Gastrocnemius medialis (tissue), 4 donors: ENCODE measurements around the gene SPOPL.

Source experiments
- CTCF ChIP-seq, 5 experiments: fragments of 450-650 bp in 3 of 5; fragments of 200-600 bp in 2 of 5; sonication (generic) in 2 of 5; IDR thresholded peaks in 4 of 5; conservative IDR thresholded peaks in 1 of 5; 1 replicate in 4 of 5; 2 replicates in 1 of 5; pipeline ENCODE4 v1.5.1; 2016 to 2019; ENCODE audit warnings: antibody characterized with exemption in 5 of 5, mild to moderate bottlenecking in 3 of 5, moderate library complexity in 3 of 5
- POLR2A ChIP-seq, 2 donors: fragments of 450-650 bp; IDR thresholded peaks; one replicate each; pipeline ENCODE4 v1.6.1; 2017; ENCODE audit warnings: antibody characterized with exemption in 2 of 2, mild to moderate bottlenecking in 2 of 2, moderate library complexity in 2 of 2

DNA sequence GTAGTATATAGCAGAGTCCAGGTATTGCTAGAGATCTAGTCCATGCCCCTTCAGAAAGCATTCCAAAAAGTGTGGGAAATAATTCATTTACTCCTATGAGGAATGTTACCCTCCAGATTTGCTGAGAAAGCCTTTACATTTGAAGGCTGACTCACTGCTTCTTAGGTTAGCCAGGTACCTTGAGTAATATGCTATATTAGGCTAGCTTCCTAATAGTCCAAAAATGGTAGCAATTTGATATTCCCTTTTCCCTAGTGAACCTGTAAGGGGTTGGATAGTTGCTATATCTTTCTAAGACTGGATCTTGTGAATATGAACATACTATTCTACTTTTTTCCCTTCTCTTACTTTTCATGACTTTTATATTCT, 63.6 kb downstream of the SPOPL start:
- TF ChIP-seq CTCF (IDR thresholded peaks at IDR 0.05 in 4 of 5, conservative IDR thresholded peaks at IDR 0.05 in 1 of 5) (no peak), POLR2A (IDR thresholded peaks at IDR 0.05) (no peak)
